Thyroid gland (tissue), 4 donors: Measurements from ENCODE around the gene COL28A1. TPM values are rescaled to one million over a fixed set of nuclear protein-coding genes. Genes with fewer than 3 reads are reported as not detected.

Experiments
- DNase-seq, 2 donors: peaks; one replicate each; pipeline ENCODE4 v3.0.0-alpha.2; 2019
- H3K27ac ChIP-seq, 3 donors: fragments of 200-600 bp; sonication (generic); 1 replicate in 2 of 3; 2 replicates in 1 of 3; pipeline ENCODE4 v1.5.1; 2016 to 2019; ENCODE audit warnings: mild to moderate bottlenecking in 1 of 3, moderate library complexity in 1 of 3
- H3K27me3 ChIP-seq: fragments of 200-600 bp; sonication (generic); one replicate; pipeline ENCODE4 v1.5.1; 2019
- H3K36me3 ChIP-seq, 2 donors: fragments of 200-600 bp; sonication (generic); one replicate each; pipeline ENCODE4 v1.5.1; 2016 to 2019
- H3K4me1 ChIP-seq, 2 donors: fragments of 200-600 bp; sonication (generic); one replicate each; pipeline ENCODE4 v1.5.1; 2017 to 2019
- H3K4me3 ChIP-seq, 3 donors: fragments of 200-600 bp; sonication (generic); replicated peaks in 1 of 3; 1 replicate in 2 of 3; 2 replicates in 1 of 3; pipeline ENCODE4 v1.5.1; 2016; ENCODE audit warnings: mild to moderate bottlenecking in 1 of 3
- H3K9me3 ChIP-seq: fragments of 200-600 bp; sonication (generic); one replicate; pipeline ENCODE4 v1.5.1; 2017
- POLR2A ChIP-seq, 2 donors: fragments of 450-650 bp; IDR thresholded peaks; one replicate each; pipeline ENCODE4 v1.6.1; 2017; ENCODE audit warnings: antibody characterized with exemption in 2 of 2, mild to moderate bottlenecking in 2 of 2, moderate library complexity in 1 of 2
- WGBS, 2 donors: methylation state at CpG; one replicate each; pipeline ENCODE4 v1.1.5; 2017; 5-methylcytosine and 5-hydroxymethylcytosine counted together
- intact Hi-C: fragments of 100-400 bp; cut with DNase I; formaldehyde crosslinking; loops from one replicate; pipeline ENCODE4 v1.15.1; 2023
- total RNA-seq, 4 donors: library from RNA; depleted of rRNA; stranded (reverse); fragments of >200 nt; gene quantifications; one replicate each; pipeline ENCODE4 v1.2.3, GENCODE V29; 2016
- TF ChIP-seq, protein P1 (sequence below), 6 experiments: fragments of 200-600 bp in 3 of 6; fragments of 450-650 bp in 3 of 6; sonication (generic) in 3 of 6; IDR thresholded peaks; one replicate each; pipeline ENCODE4 v1.5.1; 2016 to 2019; ENCODE audit warnings: antibody characterized with exemption in 6 of 6, mild to moderate bottlenecking in 2 of 6, inconsistent platforms in 1 of 6, moderate library complexity in 1 of 6

COL28A1 gene
- total RNA-seq, 4 donors from 2014 or later = 0.54 to 1.9 (median 0.97) TPM

DNA sequence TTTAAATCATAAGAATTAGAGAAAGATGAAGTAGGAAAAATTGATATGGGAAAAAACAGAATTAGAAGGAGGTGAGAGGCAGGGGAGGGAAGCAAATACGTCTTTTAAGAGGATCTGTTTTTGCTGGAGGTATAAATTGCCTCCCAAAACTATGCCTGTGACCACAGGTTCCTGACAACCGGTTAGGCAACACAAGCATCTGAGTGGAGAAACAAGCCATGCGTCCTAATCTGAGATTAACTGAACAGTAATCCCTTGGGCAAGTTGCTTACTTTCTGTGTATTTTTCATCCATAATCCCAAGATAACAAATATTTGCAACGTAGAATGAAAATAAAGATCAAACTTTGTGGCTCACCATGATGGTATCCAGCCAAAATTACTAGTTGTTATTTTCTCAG is 204.2 kb downstream of the COL28A1 start:
- H3K27ac ChIP-seq = no peak overlapping the region
- intact Hi-C loops = no loop called here

DNA sequence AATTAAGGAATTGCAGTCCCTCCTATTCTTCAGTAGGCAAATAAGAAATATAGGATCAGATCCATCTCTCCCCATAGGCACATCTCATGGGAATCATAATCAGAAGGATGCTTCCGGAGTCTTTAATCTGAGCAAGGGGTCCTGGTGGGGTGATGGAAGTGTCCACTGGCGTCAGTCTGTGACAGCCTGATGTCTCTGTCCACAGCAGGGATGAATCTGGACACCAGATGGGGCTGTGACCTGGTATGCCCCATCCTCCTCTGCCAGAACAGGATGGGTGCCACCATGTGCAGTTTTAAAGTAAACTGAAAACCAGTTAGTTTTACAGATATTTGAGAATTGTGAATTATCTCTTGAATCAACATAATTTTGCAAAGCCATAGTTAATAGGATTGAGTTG is 204.7 kb downstream of the COL28A1 start:
- no peaks in the 10 kb centered on the region for H3K9me3 ChIP-seq
- 84 to 92% methylated on average over 2 of the region's 2 CpGs for WGBS, 2 donors
- no peaks in the 10 kb centered on the region for H3K36me3 ChIP-seq
- H3K4me3 ChIP-seq = no peak overlapping the region
- intact Hi-C loops = no loop called here
- H3K4me1 ChIP-seq = no peaks in the 10 kb centered on the region
- H3K27ac ChIP-seq = no peak overlapping the region
- TF ChIP-seq, protein P1, sequence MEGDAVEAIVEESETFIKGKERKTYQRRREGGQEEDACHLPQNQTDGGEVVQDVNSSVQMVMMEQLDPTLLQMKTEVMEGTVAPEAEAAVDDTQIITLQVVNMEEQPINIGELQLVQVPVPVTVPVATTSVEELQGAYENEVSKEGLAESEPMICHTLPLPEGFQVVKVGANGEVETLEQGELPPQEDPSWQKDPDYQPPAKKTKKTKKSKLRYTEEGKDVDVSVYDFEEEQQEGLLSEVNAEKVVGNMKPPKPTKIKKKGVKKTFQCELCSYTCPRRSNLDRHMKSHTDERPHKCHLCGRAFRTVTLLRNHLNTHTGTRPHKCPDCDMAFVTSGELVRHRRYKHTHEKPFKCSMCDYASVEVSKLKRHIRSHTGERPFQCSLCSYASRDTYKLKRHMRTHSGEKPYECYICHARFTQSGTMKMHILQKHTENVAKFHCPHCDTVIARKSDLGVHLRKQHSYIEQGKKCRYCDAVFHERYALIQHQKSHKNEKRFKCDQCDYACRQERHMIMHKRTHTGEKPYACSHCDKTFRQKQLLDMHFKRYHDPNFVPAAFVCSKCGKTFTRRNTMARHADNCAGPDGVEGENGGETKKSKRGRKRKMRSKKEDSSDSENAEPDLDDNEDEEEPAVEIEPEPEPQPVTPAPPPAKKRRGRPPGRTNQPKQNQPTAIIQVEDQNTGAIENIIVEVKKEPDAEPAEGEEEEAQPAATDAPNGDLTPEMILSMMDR (IDR thresholded peaks at IDR 0.05) = no peak
- TF ChIP-seq POLR2A (IDR thresholded peaks at IDR 0.05) = no peak
- DNase-seq = no peak
- no peaks in the 10 kb centered on the region for H3K27me3 ChIP-seq

More for the DNA sequence above, 204.2 kb downstream of the COL28A1 start:
- no peaks in the 10 kb centered on the region for H3K4me1 ChIP-seq
- no peak for DNase-seq
- H3K9me3 ChIP-seq = no peaks in the 10 kb centered on the region
- no peak overlapping the region for H3K4me3 ChIP-seq
- H3K36me3 ChIP-seq = no peaks in the 10 kb centered on the region
- no peaks in the 10 kb centered on the region for H3K27me3 ChIP-seq
- TF ChIP-seq, protein P1 (IDR thresholded peaks at IDR 0.05) = no peak
- TF ChIP-seq POLR2A (IDR thresholded peaks at IDR 0.05) = no peak
- 83 to 87% methylated on average over 4 of the region's 4 CpGs for WGBS, 2 donors

DNA sequence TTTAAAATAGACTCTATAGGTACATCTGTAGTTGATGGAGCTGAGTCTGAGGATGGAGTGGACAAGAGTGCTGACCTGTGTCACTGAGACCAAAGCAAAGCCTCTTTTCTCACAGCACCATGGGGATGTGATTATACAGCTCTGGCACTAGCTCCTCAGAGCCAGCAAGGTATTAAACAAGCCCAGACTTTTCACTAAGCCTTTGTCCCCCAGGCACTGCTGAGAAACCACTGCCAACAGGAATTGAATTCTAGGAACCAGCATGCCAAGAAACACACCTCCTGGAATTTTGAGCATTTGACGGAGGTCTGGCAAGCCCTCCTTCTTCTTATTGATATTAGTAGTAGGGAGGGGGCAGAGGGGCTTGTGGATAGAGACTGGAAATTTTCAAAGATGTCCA is 206.3 kb downstream of the COL28A1 start:
- DNase-seq = no peak
- peaks cover 4% of the 10 kb centered on the region in 2 donors for H3K4me1 ChIP-seq
- 31 to 47% methylated on average over 1 of the region's 1 CpG for WGBS, 2 donors
- intact Hi-C loops = no loop called here
- no peaks in the 10 kb centered on the region for H3K36me3 ChIP-seq
- H3K9me3 ChIP-seq = no peaks in the 10 kb centered on the region
- H3K4me3 ChIP-seq = no peak overlapping the region
- H3K27me3 ChIP-seq = no peaks in the 10 kb centered on the region
- no peak overlapping the region for H3K27ac ChIP-seq
- TF ChIP-seq POLR2A (IDR thresholded peaks at IDR 0.05) = no peak
- TF ChIP-seq, protein P1 (IDR thresholded peaks at IDR 0.05) = no peak

DNA sequence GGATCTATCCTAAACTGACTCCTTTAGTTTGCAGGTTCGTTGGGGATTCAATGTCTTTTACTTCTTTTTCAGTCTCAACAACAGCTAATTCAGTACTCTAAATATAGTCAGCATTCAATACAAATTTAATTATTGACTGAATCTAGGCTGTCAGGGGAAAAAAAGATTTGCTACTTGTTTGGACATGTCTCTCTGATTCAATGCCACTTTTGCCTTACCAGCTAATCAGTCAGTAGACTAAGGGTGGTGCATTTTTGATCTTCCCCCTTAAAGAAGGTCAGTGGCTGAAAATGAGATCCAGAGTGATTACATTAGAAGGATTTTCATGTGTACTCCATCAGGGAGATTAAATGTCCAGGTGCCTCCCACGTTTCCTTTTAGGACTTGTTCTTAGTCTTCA is 208.2 kb downstream of the COL28A1 start:
- no peak for DNase-seq
- Histone ChIP-seq H3K27ac (no peak overlapping the region), H3K27me3 (no peaks in the 10 kb centered on the region), H3K4me3 (no peak overlapping the region), H3K4me1 (peaks cover 18% of the 10 kb centered on the region in 2 donors), H3K36me3 (no peaks in the 10 kb centered on the region), H3K9me3 (no peaks in the 10 kb centered on the region)
- no peak for TF ChIP-seq POLR2A (IDR thresholded peaks at IDR 0.05)
- TF ChIP-seq, protein P1 (IDR thresholded peaks at IDR 0.05) = no peak
- intact Hi-C loops = no loop called here
- WGBS, 2 donors = 77 to 83% methylated on average over 2 of the region's 2 CpGs

DNA sequence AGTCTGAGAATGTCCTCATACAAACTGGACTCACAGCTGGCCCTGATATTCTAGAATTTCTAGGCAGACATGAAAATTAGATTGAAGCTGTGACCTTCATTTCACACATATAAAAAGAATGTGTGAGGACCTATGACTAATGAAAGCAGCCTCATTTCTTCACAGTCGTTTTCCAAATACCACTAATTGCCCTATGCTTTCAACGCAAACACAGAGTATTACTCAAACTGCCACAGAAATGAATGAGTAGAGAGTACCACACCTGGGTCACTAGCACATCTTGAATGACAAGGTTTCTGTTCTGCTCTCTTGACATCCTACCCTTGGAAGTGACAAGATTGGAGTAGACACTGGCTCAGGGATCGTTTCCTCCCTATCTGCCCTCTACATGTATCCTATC is 211.0 kb downstream of the COL28A1 start:
- 83 to 85% methylated on average over 3 of the region's 3 CpGs for WGBS, 2 donors
- H3K36me3 ChIP-seq = no peaks in the 10 kb centered on the region
- H3K4me3 ChIP-seq = no peak overlapping the region
- no peak overlapping the region for H3K27ac ChIP-seq
- intact Hi-C loops = no loop called here
- DNase-seq = no peak
- H3K4me1 ChIP-seq = peaks cover 29 to 32% of the 10 kb centered on the region in 2 donors
- TF ChIP-seq, protein P1 (IDR thresholded peaks at IDR 0.05) = no peak
- TF ChIP-seq POLR2A (IDR thresholded peaks at IDR 0.05) = no peak
- H3K27me3 ChIP-seq = no peaks in the 10 kb centered on the region
- H3K9me3 ChIP-seq = no peaks in the 10 kb centered on the region
